Superior temporal gyrus (tissue), 1 donor: ENCODE results near the gene FYB1.

ENCODE experiments used
- DNase-seq: peaks from one replicate; pipeline ENCODE4 v3.0.0-alpha.2; 2016; ENCODE audit errors: extremely low spot score

FYB1 gene

DNA sequence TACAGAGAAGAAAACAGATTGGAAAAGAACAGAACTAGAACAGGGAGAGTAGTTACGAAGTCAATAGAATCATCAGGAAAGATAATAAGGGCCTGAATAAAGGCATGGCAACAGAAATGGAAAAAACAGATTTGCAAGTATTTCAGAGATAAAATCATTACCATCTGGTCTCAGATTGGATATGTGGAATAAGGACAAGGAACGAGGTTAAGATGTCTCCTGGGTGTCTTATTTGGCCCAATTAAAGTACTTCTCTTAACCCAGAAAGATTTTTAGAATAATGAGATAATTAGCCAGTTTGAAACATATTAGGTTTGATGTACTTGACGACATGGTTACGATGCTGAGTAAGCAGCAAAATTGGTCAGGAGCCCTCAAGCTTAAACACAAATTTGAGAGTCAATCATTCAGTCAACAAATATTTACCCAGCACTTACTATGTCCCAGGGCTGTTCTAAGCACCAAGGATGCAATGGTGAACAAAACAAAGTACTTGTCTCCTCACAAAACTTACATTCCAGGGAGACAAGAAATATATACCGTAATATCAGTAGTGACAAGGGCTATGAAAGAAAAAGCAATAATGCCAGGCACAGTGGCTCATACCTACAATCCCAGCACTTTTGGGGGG, 163.5 kb downstream of the FYB1 start:
- no peak for DNase-seq
